HTERT RPE-1 (cell line): ENCODE data around the gene PAQR6.

Experiments used
- in situ Hi-C: fragments of 300-500 bp; cut with MboI; formaldehyde crosslinking; loops from 4 replicates; pipeline ENCODE4 v1.14.3; 2020; ENCODE audit warnings: low sequenced_read_pairs

Gene PAQR6

GRCh38 chr1:156198831-156199349, 49.0 kb downstream of the PAQR6 start:
- in situ Hi-C loops: no loop called here

- in situ Hi-C loops: no loop called here
Measured at GRCh38 chr1:156196445-156196844, 51.4 kb downstream of the PAQR6 start.

DNA sequence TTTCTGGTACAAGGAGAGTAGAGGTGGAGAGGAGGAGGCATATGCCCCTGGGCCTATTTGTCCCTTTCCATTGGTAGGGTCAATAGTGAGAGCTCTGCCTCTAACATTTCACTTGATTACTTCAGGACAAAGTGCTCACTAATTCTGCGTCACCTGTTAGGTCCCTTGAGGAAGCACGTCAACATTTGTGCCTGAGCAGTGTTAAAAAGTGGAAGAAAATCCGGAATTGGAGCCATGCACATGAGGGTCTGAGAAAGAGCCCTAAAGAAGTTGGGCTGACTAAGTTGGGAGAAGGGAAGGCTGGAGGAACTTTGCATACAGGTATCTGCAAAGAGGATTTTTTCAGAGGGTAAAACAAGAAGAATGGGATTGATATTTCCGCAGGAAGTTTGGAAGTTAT, 52.0 kb downstream of the PAQR6 start:
- in situ Hi-C loops: no loop called here

DNA sequence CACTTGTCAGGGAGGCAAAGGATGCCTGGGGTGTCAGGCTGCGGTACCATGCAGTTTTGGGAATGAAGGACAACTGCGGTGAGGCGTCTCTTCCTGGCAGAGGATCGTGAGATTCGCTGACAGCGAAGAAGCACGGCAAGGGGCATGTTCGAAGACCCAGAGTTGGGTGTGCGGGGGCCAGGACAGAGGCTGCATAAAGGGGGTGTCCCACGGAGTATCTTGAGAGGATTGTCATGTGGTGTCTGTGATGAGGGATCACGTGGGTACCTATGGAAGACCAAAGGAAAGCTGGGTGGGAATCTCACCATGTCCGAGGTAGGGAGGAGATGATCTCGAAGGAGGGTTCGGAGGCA, 53.6 kb downstream of the PAQR6 start:
- in situ Hi-C loops: no loop called here

DNA sequence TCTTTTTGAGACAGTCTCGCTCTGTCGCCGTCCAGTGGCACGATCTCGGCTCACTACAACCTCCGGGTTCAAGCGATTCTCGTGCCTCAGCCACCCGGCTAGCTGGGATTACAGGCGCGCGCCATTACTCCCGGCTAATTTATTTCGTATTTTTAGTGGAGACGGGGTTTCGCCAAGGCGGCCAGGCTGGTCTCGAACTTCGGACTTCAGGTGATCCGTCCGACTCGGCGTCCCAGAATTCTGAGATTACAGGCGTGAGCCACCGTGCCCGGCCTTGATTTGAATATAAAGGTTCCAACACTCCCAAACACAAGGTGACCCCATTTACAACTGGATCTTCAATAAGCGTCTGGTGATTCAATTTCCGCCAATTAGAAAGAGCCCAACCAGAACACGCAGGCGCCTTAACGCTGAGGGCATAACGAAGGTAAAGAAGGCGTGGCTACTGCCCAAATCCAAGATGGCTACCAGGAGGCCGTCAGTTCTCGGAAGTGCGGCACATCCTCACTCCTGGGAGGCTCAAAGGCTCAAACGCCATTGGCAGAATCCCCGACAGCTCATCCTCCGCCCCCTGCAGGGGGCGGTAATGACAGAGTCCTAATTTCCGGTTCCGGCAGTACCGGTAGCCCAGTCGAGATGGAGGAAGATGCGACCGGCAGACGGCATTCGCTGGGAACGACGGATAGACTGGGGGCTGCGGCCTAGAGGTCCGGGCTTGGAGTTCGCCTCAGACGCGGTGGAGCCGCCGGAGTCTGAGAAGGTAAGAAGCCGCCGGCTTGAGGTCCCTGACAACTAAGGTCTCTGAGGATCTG, 54.2 kb downstream of the PAQR6 start, which contains the start of gene SLC25A44:
SLC25A44 (plus strand) TSS at position 617 of the 812 bp plus-strand sequence. CDS start 5,744 bp downstream, outside the sequence.
- in situ Hi-C loops: no loop called here
